ENCODE data around the gene EPB41L3. TPM values are rescaled to one million over a fixed set of nuclear protein-coding genes. Genes with fewer than 3 reads are reported as not detected.

The EPB41L3 gene
- total and polyA plus RNA-seq, 2 experiments from 2014 or later: 8.0 to 11.7 TPM

DNA sequence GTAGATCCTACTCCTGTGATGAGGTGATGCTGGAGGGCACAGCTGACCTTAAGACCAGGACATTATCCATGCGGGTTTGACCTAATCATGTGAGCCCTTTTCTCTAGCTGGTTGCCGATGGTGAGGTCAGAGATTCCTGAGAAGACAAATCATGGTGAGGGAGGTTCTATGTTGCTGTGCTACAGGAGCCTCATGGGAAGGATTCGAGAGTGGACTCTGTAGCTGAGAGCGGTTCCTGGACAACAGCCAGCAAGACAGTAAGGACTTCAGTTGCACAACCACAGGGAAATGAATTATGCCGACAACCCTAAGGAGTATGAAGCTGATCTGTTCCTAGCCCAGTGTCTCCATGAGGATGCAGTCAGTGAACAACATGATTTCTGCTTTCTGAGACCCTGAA lies 80.4 kb downstream of the EPB41L3 start (continued):
- TF ChIP-seq, protein P1, sequence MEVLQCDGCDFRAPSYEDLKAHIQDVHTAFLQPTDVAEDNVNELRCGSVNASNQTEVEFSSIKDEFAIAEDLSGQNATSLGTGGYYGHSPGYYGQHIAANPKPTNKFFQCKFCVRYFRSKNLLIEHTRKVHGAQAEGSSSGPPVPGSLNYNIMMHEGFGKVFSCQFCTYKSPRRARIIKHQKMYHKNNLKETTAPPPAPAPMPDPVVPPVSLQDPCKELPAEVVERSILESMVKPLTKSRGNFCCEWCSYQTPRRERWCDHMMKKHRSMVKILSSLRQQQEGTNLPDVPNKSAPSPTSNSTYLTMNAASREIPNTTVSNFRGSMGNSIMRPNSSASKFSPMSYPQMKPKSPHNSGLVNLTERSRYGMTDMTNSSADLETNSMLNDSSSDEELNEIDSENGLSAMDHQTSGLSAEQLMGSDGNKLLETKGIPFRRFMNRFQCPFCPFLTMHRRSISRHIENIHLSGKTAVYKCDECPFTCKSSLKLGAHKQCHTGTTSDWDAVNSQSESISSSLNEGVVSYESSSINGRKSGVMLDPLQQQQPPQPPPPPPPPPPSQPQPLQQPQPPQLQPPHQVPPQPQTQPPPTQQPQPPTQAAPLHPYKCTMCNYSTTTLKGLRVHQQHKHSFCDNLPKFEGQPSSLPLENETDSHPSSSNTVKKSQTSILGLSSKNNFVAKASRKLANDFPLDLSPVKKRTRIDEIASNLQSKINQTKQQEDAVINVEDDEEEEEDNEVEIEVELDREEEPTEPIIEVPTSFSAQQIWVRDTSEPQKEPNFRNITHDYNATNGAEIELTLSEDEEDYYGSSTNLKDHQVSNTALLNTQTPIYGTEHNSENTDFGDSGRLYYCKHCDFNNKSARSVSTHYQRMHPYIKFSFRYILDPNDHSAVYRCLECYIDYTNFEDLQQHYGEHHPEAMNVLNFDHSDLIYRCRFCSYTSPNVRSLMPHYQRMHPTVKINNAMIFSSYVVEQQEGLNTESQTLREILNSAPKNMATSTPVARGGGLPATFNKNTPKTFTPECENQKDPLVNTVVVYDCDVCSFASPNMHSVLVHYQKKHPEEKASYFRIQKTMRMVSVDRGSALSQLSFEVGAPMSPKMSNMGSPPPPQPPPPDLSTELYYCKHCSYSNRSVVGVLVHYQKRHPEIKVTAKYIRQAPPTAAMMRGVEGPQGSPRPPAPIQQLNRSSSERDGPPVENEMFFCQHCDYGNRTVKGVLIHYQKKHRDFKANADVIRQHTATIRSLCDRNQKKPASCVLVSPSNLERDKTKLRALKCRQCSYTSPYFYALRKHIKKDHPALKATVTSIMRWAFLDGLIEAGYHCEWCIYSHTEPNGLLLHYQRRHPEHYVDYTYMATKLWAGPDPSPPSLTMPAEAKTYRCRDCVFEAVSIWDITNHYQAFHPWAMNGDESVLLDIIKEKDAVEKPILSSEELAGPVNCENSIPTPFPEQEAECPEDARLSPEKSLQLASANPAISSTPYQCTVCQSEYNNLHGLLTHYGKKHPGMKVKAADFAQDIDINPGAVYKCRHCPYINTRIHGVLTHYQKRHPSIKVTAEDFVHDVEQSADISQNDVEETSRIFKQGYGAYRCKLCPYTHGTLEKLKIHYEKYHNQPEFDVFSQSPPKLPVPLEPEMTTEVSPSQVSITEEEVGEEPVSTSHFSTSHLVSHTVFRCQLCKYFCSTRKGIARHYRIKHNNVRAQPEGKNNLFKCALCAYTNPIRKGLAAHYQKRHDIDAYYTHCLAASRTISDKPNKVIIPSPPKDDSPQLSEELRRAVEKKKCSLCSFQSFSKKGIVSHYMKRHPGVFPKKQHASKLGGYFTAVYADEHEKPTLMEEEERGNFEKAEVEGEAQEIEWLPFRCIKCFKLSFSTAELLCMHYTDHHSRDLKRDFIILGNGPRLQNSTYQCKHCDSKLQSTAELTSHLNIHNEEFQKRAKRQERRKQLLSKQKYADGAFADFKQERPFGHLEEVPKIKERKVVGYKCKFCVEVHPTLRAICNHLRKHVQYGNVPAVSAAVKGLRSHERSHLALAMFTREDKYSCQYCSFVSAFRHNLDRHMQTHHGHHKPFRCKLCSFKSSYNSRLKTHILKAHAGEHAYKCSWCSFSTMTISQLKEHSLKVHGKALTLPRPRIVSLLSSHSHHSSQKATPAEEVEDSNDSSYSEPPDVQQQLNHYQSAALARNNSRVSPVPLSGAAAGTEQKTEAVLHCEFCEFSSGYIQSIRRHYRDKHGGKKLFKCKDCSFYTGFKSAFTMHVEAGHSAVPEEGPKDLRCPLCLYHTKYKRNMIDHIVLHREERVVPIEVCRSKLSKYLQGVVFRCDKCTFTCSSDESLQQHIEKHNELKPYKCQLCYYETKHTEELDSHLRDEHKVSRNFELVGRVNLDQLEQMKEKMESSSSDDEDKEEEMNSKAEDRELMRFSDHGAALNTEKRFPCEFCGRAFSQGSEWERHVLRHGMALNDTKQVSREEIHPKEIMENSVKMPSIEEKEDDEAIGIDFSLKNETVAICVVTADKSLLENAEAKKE (CRISPR knock-in tag; IDR thresholded peaks at IDR 0.05): no peak

DNA sequence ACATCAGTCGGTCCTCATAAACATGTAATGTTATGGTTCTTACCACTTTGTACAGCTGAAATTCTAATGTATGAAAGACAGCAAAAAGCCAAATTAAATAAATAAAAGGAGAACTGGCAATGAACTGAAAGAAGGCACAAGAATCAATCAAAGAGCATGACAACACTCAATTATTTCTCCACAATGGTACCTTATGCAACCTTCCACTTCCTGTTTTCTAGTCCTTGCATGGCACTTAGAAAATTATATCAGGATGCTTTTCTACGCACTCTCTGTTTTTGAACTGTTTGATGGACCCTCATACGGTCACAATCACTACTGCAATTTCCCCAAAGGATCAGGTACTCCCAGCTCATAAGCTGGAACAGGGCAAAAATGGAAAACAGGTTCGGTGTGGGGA lies 81.6 kb downstream of the EPB41L3 start:
- TF ChIP-seq ETS1 (IDR thresholded peaks at IDR 0.05): no peak
- TF ChIP-seq EZH2phosphoT487 (IDR thresholded peaks at IDR 0.05; ENCODE audit: unreplicated experiment): no peak
- no peak for TF ChIP-seq EZH2 (IDR thresholded peaks at IDR 0.05; ENCODE audit: low read depth, unreplicated experiment)
- no peak for TF ChIP-seq NANOG (IDR thresholded peaks at IDR 0.05; ENCODE audit: borderline replicate concordance)
- Mint-ChIP-seq H3K4me3 (no peak overlapping the region), H3K27ac (no peak overlapping the region), H3K4me1 (peaks cover 23% of the 10 kb centered on the region), H3K27me3 (ENCODE audit: insufficient read depth, low read depth, poor library complexity) (no peaks in the 10 kb centered on the region), H3K36me3 (ENCODE audit: low read depth) (no peaks in the 10 kb centered on the region), H3K9me3 (no peaks in the 10 kb centered on the region)
- H4K20me1 ChIP-seq (replicated peaks; ENCODE audit: insufficient read depth): no peaks in the 10 kb centered on the region
- no peak overlapping the region for H3K4me2 ChIP-seq
- peaks cover 3% of the 10 kb centered on the region for H3K4me1 ChIP-seq (ENCODE audit: insufficient read depth)
- H3K4me3 ChIP-seq: no peak overlapping the region
- peaks cover 8% of the 10 kb centered on the region; the same call in 1 of the 2 replicates for H3K9me2 ChIP-seq (ENCODE audit: insufficient read depth)
- H3K36me3 ChIP-seq (ENCODE audit: insufficient read depth): no peaks in the 10 kb centered on the region
- H3K27ac ChIP-seq (ENCODE audit: low read depth): no peak overlapping the region
- DNase-seq (ENCODE audit: low spot score): no peak
- H3F3A ChIP-seq (replicated peaks; ENCODE audit: low read depth): no peaks in the 10 kb centered on the region
- no peaks in the 10 kb centered on the region for H3K79me2 ChIP-seq (replicated peaks; ENCODE audit: insufficient read depth)
- no peaks in the 10 kb centered on the region for H3K27me3 ChIP-seq (ENCODE audit: insufficient read depth)
- H2AFZ ChIP-seq: no peak overlapping the region
- no peak for ATAC-seq
